T-helper 2 cell (primary cell): ENCODE measurements around the gene BTBD7.

Experiments used
- DNase-seq, 5 experiments: peaks; one replicate each; pipeline versions ENCODE4 v3.0.0 to v3.0.0-alpha.2; 2012 to 2022

The BTBD7 gene

GRCh38 chr14:93301821-93302447 is 30.9 kb downstream of the BTBD7 start:
- DNase-seq, result no peak

GRCh38 chr14:93299866-93300265 is 33.0 kb downstream of the BTBD7 start:
- no peak for DNase-seq

GRCh38 chr14:93299416-93299815 is 33.4 kb downstream of the BTBD7 start:
- no peak for DNase-seq

GRCh38 chr14:93295541-93296220 is 37.2 kb downstream of the BTBD7 start:
- DNase-seq, result no peak

GRCh38 chr14:93286212-93286890 is 46.5 kb downstream of the BTBD7 start:
- DNase-seq, result no peak

- no peak for DNase-seq
Observed at GRCh38 chr14:93285044-93285443, 47.8 kb downstream of the BTBD7 start.

- DNase-seq, result no peak
Observed at GRCh38 chr14:93281937-93282336, 50.9 kb downstream of the BTBD7 start.

GRCh38 chr14:93280743-93281142 is 52.1 kb downstream of the BTBD7 start:
- no peak for DNase-seq

- no peak for DNase-seq
Observed at GRCh38 chr14:93276031-93276716, 56.7 kb downstream of the BTBD7 start.

GRCh38 chr14:93274055-93274806 is 58.6 kb downstream of the BTBD7 start:
- no peak for DNase-seq

GRCh38 chr14:93271111-93271510 is 61.7 kb downstream of the BTBD7 start:
- no peak for DNase-seq

- no peak for DNase-seq
Observed at GRCh38 chr14:93269341-93270068, 63.3 kb downstream of the BTBD7 start.

GRCh38 chr14:93268406-93268805 is 64.4 kb downstream of the BTBD7 start:
- DNase-seq, result no peak

- no peak for DNase-seq
Observed at GRCh38 chr14:93267149-93267711, 65.6 kb downstream of the BTBD7 start.

- no peak for DNase-seq
Observed at GRCh38 chr14:93266127-93266526, 66.7 kb downstream of the BTBD7 start.

- DNase-seq, result no peak
Observed at GRCh38 chr14:93263416-93263815, 69.4 kb downstream of the BTBD7 start.

- DNase-seq, result no peak
Observed at GRCh38 chr14:93262446-93262845, 70.4 kb downstream of the BTBD7 start.

- DNase-seq, result peak in 1 of 5 experiments; percentile 43
Observed at GRCh38 chr14:93249128-93249831, 83.6 kb downstream of the BTBD7 start.

- DNase-seq, result no peak
Observed at GRCh38 chr14:93246534-93246933, 86.3 kb downstream of the BTBD7 start.

GRCh38 chr14:93245764-93246420 is 86.9 kb downstream of the BTBD7 start:
- DNase-seq, result no peak

- no peak for DNase-seq
Observed at GRCh38 chr14:93240678-93241000, 92.2 kb downstream of the BTBD7 start.
